Activated B cell treated with CpG ODN at 0.5 μM for 24 hours (primary cell): ENCODE data around the gene HSD17B14. TPM values are rescaled to one million over a fixed set of nuclear protein-coding genes. Genes with fewer than 3 reads are reported as not detected.
"Not testable (repeated sequence)": the region's sequence is repeated elsewhere in the genome, so short reads cannot be mapped to it uniquely, and the experiment has no call there.

ENCODE experiments used
- ATAC-seq: fragments of 200-7000 bp; cut with Tn5 transposase; one replicate; pipeline ENCODE4 v1.10.0; 2021; ENCODE audit warnings: low read depth, mild to moderate bottlenecking, moderate library complexity
- CTCF ChIA-PET: fragments of 350-600 bp; sonication (Branson Sonifier 250); formaldehyde crosslinking; loops from one replicate; lab custom pipeline; 2021; ENCODE audit warnings: antibody characterized with exemption; lab: Charles Lee
- POLR2A ChIA-PET: fragments of 350-600 bp; sonication (Branson Sonifier 250); formaldehyde crosslinking; loops from one replicate; lab custom pipeline; 2021; ENCODE audit warnings: antibody characterized with exemption; lab: Charles Lee
- DNase-seq: peaks from one replicate; pipeline ENCODE4 v3.0.0; 2022
- H3K27ac Mint-ChIP-seq: one replicate; pipeline ENCODE4 v1.8.0; 2020; ENCODE audit warnings: mixed read lengths
- H3K27me3 Mint-ChIP-seq: one replicate; pipeline ENCODE4 v1.8.0; 2021; ENCODE audit warnings: mixed read lengths
- H3K36me3 Mint-ChIP-seq: one replicate; pipeline ENCODE4 v1.8.0; 2021; ENCODE audit warnings: low read depth, mixed read lengths
- H3K4me1 Mint-ChIP-seq: one replicate; pipeline ENCODE4 v1.8.0; 2021; ENCODE audit warnings: mixed read lengths
- H3K4me3 Mint-ChIP-seq: one replicate; pipeline ENCODE4 v1.8.0; 2020; ENCODE audit warnings: mild to moderate bottlenecking, mixed read lengths
- H3K9me3 Mint-ChIP-seq: one replicate; pipeline ENCODE4 v1.8.0; 2020; ENCODE audit warnings: mixed read lengths
- CTCF ChIP-seq: fragments of 200-600 bp; IDR thresholded peaks from one replicate; pipeline ENCODE4 v1.8.0; 2022; ENCODE audit warnings: antibody characterized with exemption, mild to moderate bottlenecking
- intact Hi-C: fragments of 100-400 bp; cut with micrococcal nuclease; formaldehyde crosslinking; loops from one replicate; pipeline ENCODE4 v1.15.1; 2024
- total RNA-seq: library from RNA; stranded (reverse); gene quantifications from 2 replicates; pipeline ENCODE4 v1.2.3, GENCODE V29; 2022

The HSD17B14 gene
- total RNA-seq, 1 donor from 2014 or later, result 2.6 TPM

GRCh38 chr19:48795685-48796070, 40.6 kb downstream of the HSD17B14 start:
- CTCF ChIA-PET, result interaction anchor here (0.7 to 10.4 kb wide), 21 partner anchors 12 to 198 kb away, joined by 3 to 272 read pairs (median 4); partner anchors contain the start of genes BCAT2, CA11, FTL and GYS1
- no peak for TF ChIP-seq CTCF
- peak overlapping the region; percentile 94 for H3K4me3 Mint-ChIP-seq
- H3K36me3 Mint-ChIP-seq, result no peaks in the 10 kb centered on the region
- H3K4me1 Mint-ChIP-seq, result peaks cover 10% of the 10 kb centered on the region
- H3K27me3 Mint-ChIP-seq, result no peaks in the 10 kb centered on the region
- peak overlapping the region; percentile 88 for H3K27ac Mint-ChIP-seq
- no peaks in the 10 kb centered on the region for H3K9me3 Mint-ChIP-seq
- ATAC-seq (no peak), DNase-seq (no peak)
- intact Hi-C loops, result loop anchor here (1.0 kb wide), 5 partner anchors 16 to 176 kb away; partner anchors contain the start of genes BCAT2 and FTL
- POLR2A ChIA-PET, result interaction anchor here (0.5 to 2.5 kb wide), 19 partner anchors 9 to 1093 kb away, joined by 3 to 23 read pairs (median 6); partner anchors contain the start of genes BCAT2, CA11, GYS1 and HSD17B14

- Mint-ChIP-seq H3K9me3 (no peaks in the 10 kb centered on the region), H3K4me3 (peak overlapping the region; percentile 94), H3K36me3 (no peaks in the 10 kb centered on the region), H3K27me3 (no peaks in the 10 kb centered on the region), H3K27ac (peak overlapping the region; percentile 88), H3K4me1 (peaks cover 10% of the 10 kb centered on the region)
- intact Hi-C loops, result loop anchor here (1.0 kb wide), 5 partner anchors 16 to 176 kb away; partner anchors contain the start of genes BCAT2 and FTL
- peak; percentile 98 for ATAC-seq
- ChIA-PET POLR2A (interaction anchor here (0.5 to 2.5 kb wide), 19 partner anchors 10 to 1093 kb away, joined by 3 to 23 read pairs (median 6); partner anchors contain the start of genes BCAT2, CA11, GYS1 and HSD17B14), CTCF (interaction anchor here (0.7 to 10.4 kb wide), 22 partner anchors 12 to 198 kb away, joined by 3 to 272 read pairs (median 4); partner anchors contain the start of genes BCAT2, CA11, FTL and GYS1)
- peak; percentile 86 for TF ChIP-seq CTCF
- peak; percentile 79 for DNase-seq
Observed at GRCh38 chr19:48795055-48795684, 41.1 kb downstream of the HSD17B14 start.

GRCh38 chr19:48794291-48794690, 42.0 kb downstream of the HSD17B14 start:
- CTCF ChIA-PET, result interaction anchor here (1.0 to 10.4 kb wide), 4 partner anchors 13 to 176 kb away, joined by 3 to 272 read pairs (median 18); partner anchors contain the start of genes BCAT2 and HSD17B14
- Mint-ChIP-seq H3K9me3 (no peaks in the 10 kb centered on the region), H3K4me1 (peaks cover 10% of the 10 kb centered on the region), H3K27me3 (no peaks in the 10 kb centered on the region), H3K27ac (no peak overlapping the region), H3K36me3 (no peaks in the 10 kb centered on the region), H3K4me3 (peak overlapping the region; percentile 38)
- ATAC-seq, result no peak
- no peak for DNase-seq
- intact Hi-C loops, result no loop called here
- TF ChIP-seq CTCF, result no peak
- POLR2A ChIA-PET, result interaction anchor here (2.5 kb wide), 1 partner anchor 42 kb away, joined by 20 read pairs; the partner anchor contains the start of gene HSD17B14

GRCh38 chr19:48793271-48793670, 43.0 kb downstream of the HSD17B14 start:
- DNase-seq, result no peak
- H3K9me3 Mint-ChIP-seq, result no peaks in the 10 kb centered on the region
- intact Hi-C loops, result no loop called here
- H3K36me3 Mint-ChIP-seq, result no peaks in the 10 kb centered on the region
- no peak overlapping the region for H3K27ac Mint-ChIP-seq
- TF ChIP-seq CTCF, result no peak
- H3K27me3 Mint-ChIP-seq, result no peaks in the 10 kb centered on the region
- POLR2A ChIA-PET, result interaction anchor here (1.0 kb wide), 1 partner anchor 44 kb away, joined by 3 read pairs; no protein-coding TSS in a partner anchor
- H3K4me3 Mint-ChIP-seq, result no peak overlapping the region
- H3K4me1 Mint-ChIP-seq, result peaks cover 10% of the 10 kb centered on the region
- ATAC-seq, result no peak
- CTCF ChIA-PET, result interaction anchor here (3.2 to 10.4 kb wide), 2 partner anchors 48 to 177 kb away, joined by 25 to 272 read pairs; partner anchors contain the start of gene HSD17B14

GRCh38 chr19:48787331-48787730, 49.0 kb downstream of the HSD17B14 start:
- not testable (repeated sequence) for H3K27ac Mint-ChIP-seq, H3K27me3 Mint-ChIP-seq, ATAC-seq, H3K4me1 Mint-ChIP-seq, H3K4me3 Mint-ChIP-seq, DNase-seq, H3K9me3 Mint-ChIP-seq, H3K36me3 Mint-ChIP-seq
- ChIA-PET POLR2A (interaction anchor here (0.7 to 1.4 kb wide), 5 partner anchors 48 to 635 kb away, joined by 3 to 14 read pairs (median 5); partner anchors contain the start of genes CA11 and HSD17B14), CTCF (interaction anchor here (0.5 to 10.4 kb wide), 15 partner anchors 8 to 423 kb away, joined by 3 to 272 read pairs (median 5); partner anchors contain the start of genes FTL, HSD17B14 and KCNA7)
- intact Hi-C loops, result loop anchor here (10.0 kb wide), 1 partner anchor 297 kb away; the partner anchor contains the start of gene SNRNP70

GRCh38 chr19:48786422-48786821, 49.9 kb downstream of the HSD17B14 start:
- H3K4me3 Mint-ChIP-seq, H3K9me3 Mint-ChIP-seq, POLR2A ChIA-PET, ATAC-seq, H3K27me3 Mint-ChIP-seq, H3K27ac Mint-ChIP-seq, H3K36me3 Mint-ChIP-seq, DNase-seq: not testable (repeated sequence)
- CTCF ChIA-PET, result interaction anchor here (0.7 to 10.4 kb wide), 3 partner anchors 54 to 124 kb away, joined by 3 to 272 read pairs (median 9); partner anchors contain the start of gene HSD17B14
- peaks cover 14% of the 10 kb centered on the region for H3K4me1 Mint-ChIP-seq
- intact Hi-C loops, result loop anchor here (10.0 kb wide), 1 partner anchor 298 kb away; the partner anchor contains the start of gene SNRNP70
